HepG2 (cell line): ENCODE data around the gene PAN2.
A peak's percentile ranks its signal among the peaks of the same experiment; 100 is the strongest.

Source experiments
- ATF4 ChIP-seq, 2 experiments: fragments of 450-650 bp in 1 of 2; sonication (generic) in 1 of 2; formaldehyde crosslinking; IDR thresholded peaks; 2 replicates each; pipeline versions ENCODE4 v1.5.0 to v1.8.0; 2020 to 2022; ENCODE audit warnings: mild to moderate bottlenecking in 1 of 2, missing genetic modification reagents in 1 of 2
- HNRNPL ChIP-seq: fragments of 200-400 bp; formaldehyde crosslinking; IDR thresholded peaks from 2 replicates; pipeline ENCODE4 v1.6.1; 2017; ENCODE audit warnings: mild to moderate bottlenecking, low read depth, low read length
- MXI1 ChIP-seq: IDR thresholded peaks from 3 replicates; pipeline ENCODE4 v1.6.1; 2012; ENCODE audit warnings: low read depth, low read length, inconsistent platforms, borderline replicate concordance
- NR1H2 ChIP-seq: sonication (generic); formaldehyde crosslinking; IDR thresholded peaks from 2 replicates; pipeline ENCODE4 v1.8.1; 2022; ENCODE audit warnings: low read depth, missing genetic modification reagents, borderline replicate concordance
- NR2C2 ChIP-seq: sonication (generic); formaldehyde crosslinking; IDR thresholded peaks from 2 replicates; pipeline ENCODE4 v1.4.0; 2020; ENCODE audit warnings: missing genetic modification reagents, mild to moderate bottlenecking, moderate library complexity, borderline replicate concordance
- TBL1XR1 ChIP-seq: fragments of 150-350 bp; IDR thresholded peaks from 2 replicates; pipeline ENCODE4 v1.6.1; 2014; ENCODE audit warnings: borderline replicate concordance, low read length; ENCODE audit not compliant: partially characterized antibody
- ZNF850 ChIP-seq: sonication (generic); formaldehyde crosslinking; conservative IDR thresholded peaks from 2 replicates; pipeline ENCODE4 v1.9.0; 2021; ENCODE audit warnings: mild to moderate bottlenecking, missing genetic modification reagents

- TF ChIP-seq TBL1XR1 (peak; percentile 16), ZNF850 (CRISPR knock-in tag) (no peak), MXI1 (no peak), HNRNPL (no peak), NR2C2 (CRISPR knock-in tag) (no peak), ATF4 (CRISPR knock-in tag; IDR thresholded peaks at IDR 0.05) (no peak), NR1H2 (CRISPR knock-in tag) (no peak)
Observed at GRCh38 chr12:56267443-56268071, 66.2 kb downstream of the PAN2 start.
